Liver (tissue), 4 donors: ENCODE data around the gene SLC38A10. TPM values are rescaled to one million over a fixed set of nuclear protein-coding genes. Genes with fewer than 3 reads are reported as not detected.

Experiments used
- polyA plus RNA-seq, 2 donors: library from polyadenylated mRNA; stranded (reverse) in 1 of 2; unstranded in 1 of 2; fragments of 200-250 nt in 1 of 2; fragments of >200 nt in 1 of 2; fragmentation: Nextera tagmentation in 1 of 2; extraction: Ambion mirVana in 1 of 2; gene quantifications; one replicate each; pipeline versions ENCODE4 v1.2.1 to v1.2.3, GENCODE V29; 2013 to 2015
- total RNA-seq, 2 donors: library from RNA; depleted of rRNA; stranded (reverse); fragments of >200 nt; gene quantifications; one replicate each; pipeline ENCODE4 v1.2.3, GENCODE V29; 2014
- donor health status: healthy.
- donor health status: healthy.
- donor health status: healthy.

Gene SLC38A10
- total and polyA plus RNA-seq, 4 donors = 29.3 to 117 (median 54.7) TPM

Other genes with a start within 250 kb of the SLC38A10 start
- gene PVALEF, start 129.8 kb downstream of the SLC38A10 start, total RNA-seq = not detected
- gene PVALEF, start 129.8 kb downstream of the SLC38A10 start, polyA plus RNA-seq = not detected
- 1 to 10 TPM in 1 of 2 donors, under 1 TPM in 1; 0.79 to 2.3 TPM for gene AATK, start 129.1 kb downstream of the SLC38A10 start, total RNA-seq
- under 1 TPM; 0.24 to 0.45 TPM for gene AATK, start 129.1 kb downstream of the SLC38A10 start, polyA plus RNA-seq
- gene CEP131, start 72.3 kb downstream of the SLC38A10 start, total RNA-seq = 1 to 10 TPM; 2.4 to 6.3 TPM
- 1 to 10 TPM in 1 of 2 donors, under 1 TPM in 1; 0.71 to 2.0 TPM for gene CEP131, start 72.3 kb downstream of the SLC38A10 start, polyA plus RNA-seq
- 10 to 100 TPM in 1 of 2 donors, 1 to 10 TPM in 1; 10.0 to 22.9 TPM for gene TEPSIN, start 56.3 kb downstream of the SLC38A10 start, total RNA-seq
- 10 to 100 TPM in 1 of 2 donors, 1 to 10 TPM in 1; 3.2 to 11.4 TPM for gene TEPSIN, start 56.3 kb downstream of the SLC38A10 start, polyA plus RNA-seq
- gene NDUFAF8, start 56.0 kb downstream of the SLC38A10 start, total RNA-seq = 10 to 100 TPM in 1 of 2 donors, 1 to 10 TPM in 1; 8.3 to 11.6 TPM
- gene NDUFAF8, start 56.0 kb downstream of the SLC38A10 start, polyA plus RNA-seq = 10 to 100 TPM; 19.3 to 67.4 TPM
- gene BAHCC1, start 100.2 kb upstream of the SLC38A10 start, total RNA-seq = 1 to 10 TPM; 3.2 to 3.9 TPM
- gene BAHCC1, start 100.2 kb upstream of the SLC38A10 start, polyA plus RNA-seq = 1 to 10 TPM in 1 of 2 donors, under 1 TPM in 1; 0.76 to 1.9 TPM
- gene ACTG1, start 217.5 kb upstream of the SLC38A10 start, total RNA-seq = 1,000 to 10,000 TPM; 1,434 to 1,699 TPM
- gene ACTG1, start 217.5 kb upstream of the SLC38A10 start, polyA plus RNA-seq = 1,000 to 10,000 TPM in 1 of 2 donors, 100 to 1,000 TPM in 1; 347 to 1,129 TPM
- under 1 TPM; 0.09 to 0.42 TPM for gene FSCN2, start 233.1 kb upstream of the SLC38A10 start, total RNA-seq
- not detected for gene FSCN2, start 233.1 kb upstream of the SLC38A10 start, polyA plus RNA-seq